ENCODE measurements around the gene PARVG.
A peak's percentile ranks its signal among the peaks of the same experiment; 100 is the strongest.

Gene PARVG

GRCh38 chr22:44207173-44207980 lies 26.7 kb downstream of the PARVG start:
- H3K36me3 ChIP-seq: no peaks in the 10 kb centered on the region
- H3K27ac ChIP-seq: no peak overlapping the region
- TF ChIP-seq, protein P1, sequence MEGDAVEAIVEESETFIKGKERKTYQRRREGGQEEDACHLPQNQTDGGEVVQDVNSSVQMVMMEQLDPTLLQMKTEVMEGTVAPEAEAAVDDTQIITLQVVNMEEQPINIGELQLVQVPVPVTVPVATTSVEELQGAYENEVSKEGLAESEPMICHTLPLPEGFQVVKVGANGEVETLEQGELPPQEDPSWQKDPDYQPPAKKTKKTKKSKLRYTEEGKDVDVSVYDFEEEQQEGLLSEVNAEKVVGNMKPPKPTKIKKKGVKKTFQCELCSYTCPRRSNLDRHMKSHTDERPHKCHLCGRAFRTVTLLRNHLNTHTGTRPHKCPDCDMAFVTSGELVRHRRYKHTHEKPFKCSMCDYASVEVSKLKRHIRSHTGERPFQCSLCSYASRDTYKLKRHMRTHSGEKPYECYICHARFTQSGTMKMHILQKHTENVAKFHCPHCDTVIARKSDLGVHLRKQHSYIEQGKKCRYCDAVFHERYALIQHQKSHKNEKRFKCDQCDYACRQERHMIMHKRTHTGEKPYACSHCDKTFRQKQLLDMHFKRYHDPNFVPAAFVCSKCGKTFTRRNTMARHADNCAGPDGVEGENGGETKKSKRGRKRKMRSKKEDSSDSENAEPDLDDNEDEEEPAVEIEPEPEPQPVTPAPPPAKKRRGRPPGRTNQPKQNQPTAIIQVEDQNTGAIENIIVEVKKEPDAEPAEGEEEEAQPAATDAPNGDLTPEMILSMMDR (IDR thresholded peaks at IDR 0.05; ENCODE audit: low read depth, low read length): no peak
- DNase-seq: no peak
- H3K4me3 ChIP-seq (ENCODE audit: low read depth, low read length): no peak overlapping the region
- H3K9me3 ChIP-seq (ENCODE audit: severe bottlenecking): peaks cover 6% of the 10 kb centered on the region
- no peaks in the 10 kb centered on the region for H3K27me3 ChIP-seq (ENCODE audit: insufficient read depth, low read depth, severe bottlenecking)

DNA sequence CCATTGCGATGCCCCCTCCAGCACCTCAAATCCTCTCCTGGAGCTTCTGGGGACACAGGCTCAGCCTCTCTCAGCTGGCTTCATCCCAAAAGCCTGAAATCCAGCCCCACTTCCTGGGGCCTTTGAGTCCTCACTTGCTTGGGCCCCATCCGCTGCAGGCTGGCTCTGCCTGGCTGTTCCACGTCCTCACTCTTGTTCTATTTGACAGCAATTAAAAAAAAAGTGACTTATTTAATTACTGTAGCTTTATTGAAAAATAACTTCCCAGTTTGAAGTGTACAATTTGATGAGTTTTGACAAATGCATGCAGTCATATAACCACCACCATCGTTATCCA lies 27.2 kb downstream of the PARVG start:
- no peak for DNase-seq
- peaks cover 6% of the 10 kb centered on the region for H3K9me3 ChIP-seq (ENCODE audit: severe bottlenecking)
- H3K27ac ChIP-seq: no peak overlapping the region
- H3K27me3 ChIP-seq (ENCODE audit: insufficient read depth, low read depth, severe bottlenecking): no peaks in the 10 kb centered on the region
- TF ChIP-seq, protein P1 (IDR thresholded peaks at IDR 0.05; ENCODE audit: low read depth, low read length): no peak
- no peaks in the 10 kb centered on the region for H3K36me3 ChIP-seq
- no peak overlapping the region for H3K4me3 ChIP-seq (ENCODE audit: low read depth, low read length)

DNA sequence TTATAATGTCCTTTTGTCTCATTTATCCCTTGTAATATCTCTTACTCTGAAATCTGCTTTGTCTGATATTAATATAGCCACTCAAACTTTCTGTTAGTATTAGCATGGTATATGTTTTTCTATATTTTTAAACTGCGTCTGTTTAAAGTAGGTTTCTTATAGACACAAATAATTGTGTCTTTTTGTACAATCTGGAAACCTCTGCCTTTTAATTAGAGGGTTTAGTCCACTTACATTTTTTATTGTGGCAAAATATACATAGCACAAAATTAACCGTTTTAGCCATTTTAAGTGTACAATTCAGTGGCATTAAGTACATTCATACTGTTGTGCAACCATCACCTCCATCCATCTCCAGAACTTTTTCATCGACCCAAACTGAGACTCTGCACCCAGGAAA lies 28.6 kb downstream of the PARVG start:
- H3K27ac ChIP-seq: no peak overlapping the region
- no peak for DNase-seq
- TF ChIP-seq, protein P1 (IDR thresholded peaks at IDR 0.05; ENCODE audit: low read depth, low read length): no peak
- H3K36me3 ChIP-seq: no peaks in the 10 kb centered on the region
- H3K9me3 ChIP-seq (ENCODE audit: severe bottlenecking): peaks cover 6% of the 10 kb centered on the region
- H3K4me3 ChIP-seq (ENCODE audit: low read depth, low read length): no peak overlapping the region
- H3K27me3 ChIP-seq (ENCODE audit: insufficient read depth, low read depth, severe bottlenecking): no peaks in the 10 kb centered on the region

DNA sequence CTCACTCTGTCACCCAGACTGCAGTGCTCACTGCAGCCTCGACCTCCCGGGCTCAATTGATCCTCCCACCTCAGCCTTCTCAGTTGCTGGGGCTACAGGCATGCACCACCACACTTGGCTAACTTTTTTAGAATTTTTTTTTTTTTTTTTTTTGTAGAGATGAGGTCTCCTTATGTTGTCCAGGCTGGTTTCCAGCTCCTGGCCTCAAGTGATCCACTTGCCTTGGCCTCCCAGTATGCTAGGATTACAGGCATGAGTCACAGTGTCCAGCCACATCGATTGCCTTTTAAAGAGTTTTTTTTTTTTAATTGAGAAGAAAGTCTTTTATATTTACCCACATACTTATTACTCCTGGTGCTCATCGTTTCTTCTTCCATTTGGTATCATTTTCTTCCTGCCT lies 30.0 kb downstream of the PARVG start:
- no peak for DNase-seq
- TF ChIP-seq, protein P1 (IDR thresholded peaks at IDR 0.05; ENCODE audit: low read depth, low read length): no peak
- Histone ChIP-seq H3K36me3 (no peaks in the 10 kb centered on the region), H3K27ac (no peak overlapping the region), H3K9me3 (ENCODE audit: severe bottlenecking) (peaks cover 6% of the 10 kb centered on the region), H3K4me3 (ENCODE audit: low read depth, low read length) (no peak overlapping the region), H3K27me3 (ENCODE audit: insufficient read depth, low read depth, severe bottlenecking) (no peaks in the 10 kb centered on the region)

DNA sequence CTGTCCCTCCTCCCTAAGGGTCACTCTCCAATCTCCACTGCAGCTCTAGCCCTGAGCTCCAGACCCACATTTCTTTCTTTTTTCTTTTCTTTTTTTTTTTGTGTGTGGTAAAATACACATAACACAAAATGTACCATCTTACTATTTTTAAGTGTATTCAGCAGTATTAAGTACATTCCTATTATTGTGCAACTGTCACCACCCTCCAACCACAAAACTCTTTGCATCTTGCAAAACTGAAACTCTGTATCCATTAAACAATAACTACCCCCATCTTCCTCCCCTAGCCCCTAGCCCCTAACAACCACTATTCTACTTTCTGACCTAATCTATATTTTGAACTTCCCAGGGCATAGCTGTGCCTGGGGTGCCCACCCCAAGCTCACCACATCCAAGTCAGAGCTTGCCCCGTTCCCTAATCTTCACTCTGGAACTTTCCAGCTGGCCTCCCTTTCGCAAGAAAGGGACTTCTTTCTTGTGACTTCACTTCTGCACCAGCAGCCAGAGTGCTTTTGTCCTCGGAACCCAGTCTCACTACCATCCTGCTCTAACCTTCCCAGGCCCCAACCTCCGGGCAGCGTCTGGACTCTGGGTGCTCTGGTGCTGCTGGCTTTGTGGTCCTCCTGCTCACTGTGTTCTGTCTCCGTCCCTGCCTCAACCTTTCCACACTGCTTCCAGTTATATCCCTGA lies 30.7 kb downstream of the PARVG start:
- Histone ChIP-seq H3K9me3 (ENCODE audit: severe bottlenecking) (peaks cover 6% of the 10 kb centered on the region), H3K27ac (peak overlapping the region; percentile 33), H3K36me3 (no peaks in the 10 kb centered on the region), H3K4me3 (ENCODE audit: low read depth, low read length) (no peak overlapping the region), H3K27me3 (ENCODE audit: insufficient read depth, low read depth, severe bottlenecking) (no peaks in the 10 kb centered on the region)
- DNase-seq: no peak
- TF ChIP-seq, protein P1 (IDR thresholded peaks at IDR 0.05; ENCODE audit: low read depth, low read length): no peak
